SK-N-MC (cell line): ENCODE data around the gene WNT4.

Source experiments
- EZH2 ChIP-seq: fragments of 200-600 bp; sonication (generic); IDR thresholded peaks from one replicate; pipeline ENCODE4 v1.6.1; 2017; ENCODE audit warnings: antibody characterized with exemption
- FOXP2 ChIP-seq: optimal IDR thresholded peaks from 2 replicates; pipeline ENCODE3; 2011; ENCODE audit warnings: mild to moderate bottlenecking, moderate library complexity; ENCODE audit not compliant: insufficient read depth; ENCODE audit errors: extremely low read length, control extremely low read depth
- POLR2AphosphoS5 ChIP-seq: IDR thresholded peaks from 2 replicates; pipeline ENCODE4 v1.6.1; 2012; ENCODE audit warnings: mild to moderate bottlenecking, low read depth, low read length, borderline replicate concordance

- TF ChIP-seq EZH2 (no peak), POLR2AphosphoS5 (no peak), FOXP2 (no peak)
Measured at GRCh38 chr1:22100168-22100567, 42.7 kb downstream of the WNT4 start.
